ENCODE data around the gene CLCN6. TPM values are rescaled to one million over a fixed set of nuclear protein-coding genes. Genes with fewer than 3 reads are reported as not detected.

CLCN6 gene
- polyA plus RNA-seq, 1 donor (not counting 4 experiments of a cell fraction or from before 2014, with no cell fraction given): 7.4 TPM

DNA sequence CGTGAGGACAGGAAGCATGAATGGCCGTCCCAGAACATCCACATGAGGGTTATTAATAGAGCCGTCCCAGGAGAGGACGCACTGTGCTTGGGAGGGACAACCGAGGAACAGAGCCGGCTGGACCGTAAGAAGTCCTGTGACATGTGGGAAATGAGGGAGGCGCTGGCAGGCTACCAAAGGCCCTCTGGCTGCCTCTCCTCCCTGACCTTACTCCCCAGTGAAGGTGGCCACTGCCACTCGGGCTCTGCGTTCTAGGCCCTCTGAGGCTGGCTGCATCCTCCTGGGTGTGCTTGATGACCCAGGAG lies 68.2 kb downstream of the CLCN6 start:
- no peak overlapping the region for H2AFZ ChIP-seq (ENCODE audit: control insufficient read depth, low read length)
- no peak for DNase-seq (ENCODE audit: low read depth, low spot score)
- no peak overlapping the region for H3K4me3 ChIP-seq (ENCODE audit: control insufficient read depth in 2 of 3, extremely low read depth in 1 of 3, insufficient read depth in 2 of 3, low read depth in 1 of 3, low read length in 3 of 3)
- dilution Hi-C loops (cut with MboI; ENCODE audit: extremely low pct_ligation_motif_present, low sequenced_read_pairs): no loop called here
- H3K9me3 ChIP-seq (ENCODE audit: control insufficient read depth, low read depth, low read length): no peaks in the 10 kb centered on the region
- no peaks in the 10 kb centered on the region for H3K36me3 ChIP-seq (ENCODE audit: control insufficient read depth in 2 of 2, extremely low read depth in 1 of 2, insufficient read depth in 2 of 2, low read length in 2 of 2)
- no peak overlapping the region for H3K27ac ChIP-seq (ENCODE audit: control insufficient read depth, insufficient read depth, low read length)
- no peaks in the 10 kb centered on the region for H3K9me1 ChIP-seq (ENCODE audit: control insufficient read depth, extremely low read depth, insufficient read depth, low read length)
- H4K20me1 ChIP-seq (ENCODE audit: control insufficient read depth, extremely low read depth, insufficient read depth, low read length): no peaks in the 10 kb centered on the region
- H3K79me2 ChIP-seq (ENCODE audit: control insufficient read depth, insufficient read depth, low read length): no peaks in the 10 kb centered on the region
- peaks cover 19% of the 10 kb centered on the region for H3K27me3 ChIP-seq (ENCODE audit: control insufficient read depth, extremely low read depth, insufficient read depth, low read length)
- H3K9ac ChIP-seq (ENCODE audit: control insufficient read depth, extremely low read depth, insufficient read depth, low read length): no peak overlapping the region
- no peak for FAIRE-seq
- H3K4me2 ChIP-seq (ENCODE audit: control insufficient read depth, extremely low read depth, insufficient read depth, low read depth, low read length): no peak overlapping the region
- no peaks in the 10 kb centered on the region for H3K4me1 ChIP-seq (ENCODE audit: control insufficient read depth, extremely low read depth, insufficient read depth, low read length)
- TF ChIP-seq, protein P1, sequence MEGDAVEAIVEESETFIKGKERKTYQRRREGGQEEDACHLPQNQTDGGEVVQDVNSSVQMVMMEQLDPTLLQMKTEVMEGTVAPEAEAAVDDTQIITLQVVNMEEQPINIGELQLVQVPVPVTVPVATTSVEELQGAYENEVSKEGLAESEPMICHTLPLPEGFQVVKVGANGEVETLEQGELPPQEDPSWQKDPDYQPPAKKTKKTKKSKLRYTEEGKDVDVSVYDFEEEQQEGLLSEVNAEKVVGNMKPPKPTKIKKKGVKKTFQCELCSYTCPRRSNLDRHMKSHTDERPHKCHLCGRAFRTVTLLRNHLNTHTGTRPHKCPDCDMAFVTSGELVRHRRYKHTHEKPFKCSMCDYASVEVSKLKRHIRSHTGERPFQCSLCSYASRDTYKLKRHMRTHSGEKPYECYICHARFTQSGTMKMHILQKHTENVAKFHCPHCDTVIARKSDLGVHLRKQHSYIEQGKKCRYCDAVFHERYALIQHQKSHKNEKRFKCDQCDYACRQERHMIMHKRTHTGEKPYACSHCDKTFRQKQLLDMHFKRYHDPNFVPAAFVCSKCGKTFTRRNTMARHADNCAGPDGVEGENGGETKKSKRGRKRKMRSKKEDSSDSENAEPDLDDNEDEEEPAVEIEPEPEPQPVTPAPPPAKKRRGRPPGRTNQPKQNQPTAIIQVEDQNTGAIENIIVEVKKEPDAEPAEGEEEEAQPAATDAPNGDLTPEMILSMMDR (optimal IDR thresholded peaks at IDR 0.05 in 1 of 3, IDR thresholded peaks at IDR 0.05 in 1 of 3, conservative IDR thresholded peaks at IDR 0.05 in 1 of 3; ENCODE audit: extremely low read depth in 1 of 3, insufficient read depth in 2 of 3, low read length in 3 of 3): no peak
- no peak for TF ChIP-seq EZH2 (IDR thresholded peaks at IDR 0.05; ENCODE audit: low read length)

DNA sequence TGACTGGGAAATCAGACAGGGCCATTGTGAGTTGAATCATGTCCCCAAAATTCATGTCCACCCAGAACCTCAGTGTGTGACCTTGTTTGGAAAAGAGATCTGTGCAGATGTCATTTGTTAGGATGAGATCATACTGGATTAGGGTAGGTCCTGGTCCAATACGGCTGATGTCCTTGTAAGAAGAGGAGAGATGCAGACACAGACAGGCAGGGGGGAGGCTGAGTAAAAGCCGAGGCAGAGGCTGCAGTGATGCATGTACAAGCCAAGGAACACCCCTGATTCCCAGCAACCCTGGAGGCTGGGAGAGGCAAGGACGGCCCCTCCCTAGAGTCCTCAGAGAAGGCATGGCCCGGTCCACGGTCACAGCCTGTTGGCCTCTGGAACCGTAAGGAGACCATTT lies 68.6 kb downstream of the CLCN6 start:
- Histone ChIP-seq H3K4me1 (ENCODE audit: control insufficient read depth, extremely low read depth, insufficient read depth, low read length) (no peaks in the 10 kb centered on the region), H3K4me3 (ENCODE audit: control insufficient read depth in 2 of 3, extremely low read depth in 1 of 3, insufficient read depth in 2 of 3, low read depth in 1 of 3, low read length in 3 of 3) (no peak overlapping the region), H3K9ac (ENCODE audit: control insufficient read depth, extremely low read depth, insufficient read depth, low read length) (no peak overlapping the region), H3K27ac (ENCODE audit: control insufficient read depth, insufficient read depth, low read length) (no peak overlapping the region), H3K9me3 (ENCODE audit: control insufficient read depth, low read depth, low read length) (no peaks in the 10 kb centered on the region), H3K4me2 (ENCODE audit: control insufficient read depth, extremely low read depth, insufficient read depth, low read depth, low read length) (no peak overlapping the region), H4K20me1 (ENCODE audit: control insufficient read depth, extremely low read depth, insufficient read depth, low read length) (no peaks in the 10 kb centered on the region), H2AFZ (ENCODE audit: control insufficient read depth, low read length) (no peak overlapping the region), H3K36me3 (ENCODE audit: control insufficient read depth in 2 of 2, extremely low read depth in 1 of 2, insufficient read depth in 2 of 2, low read length in 2 of 2) (no peaks in the 10 kb centered on the region), H3K9me1 (ENCODE audit: control insufficient read depth, extremely low read depth, insufficient read depth, low read length) (no peaks in the 10 kb centered on the region), H3K27me3 (ENCODE audit: control insufficient read depth, extremely low read depth, insufficient read depth, low read length) (peaks cover 16% of the 10 kb centered on the region), H3K79me2 (ENCODE audit: control insufficient read depth, insufficient read depth, low read length) (no peaks in the 10 kb centered on the region)
- dilution Hi-C loops (cut with MboI; ENCODE audit: extremely low pct_ligation_motif_present, low sequenced_read_pairs): no loop called here
- FAIRE-seq (no peak), DNase-seq (ENCODE audit: low read depth, low spot score) (no peak)
- no peak for TF ChIP-seq EZH2 (IDR thresholded peaks at IDR 0.05; ENCODE audit: low read length)
- TF ChIP-seq, protein P1 (optimal IDR thresholded peaks at IDR 0.05 in 1 of 3, IDR thresholded peaks at IDR 0.05 in 1 of 3, conservative IDR thresholded peaks at IDR 0.05 in 1 of 3; ENCODE audit: extremely low read depth in 1 of 3, insufficient read depth in 2 of 3, low read length in 3 of 3): no peak

Data from keratinocyte (primary cell).